HepG2 (cell line): ENCODE measurements around the gene CCDC174. TPM values are rescaled to one million over a fixed set of nuclear protein-coding genes. Genes with fewer than 3 reads are reported as not detected.

Source experiments
- ATAC-seq: fragments of 200-7000 bp; cut with Tn5 transposase; 3 replicates; pipeline ENCODE4 v1.9.1; 2020; ENCODE audit warnings: mild to moderate bottlenecking, moderate library complexity
- BruUV-seq: library from RNA; stranded (reverse); fragments of 400-500 nt; replicated peaks from 2 replicates; lab custom pipeline; 2021; lab: Mats Ljungman, UMichigan
- CTCF ChIA-PET: fragments of 300-600 bp; formaldehyde crosslinking; extraction: SDS; loops from one replicate; lab custom pipeline; 2021; ENCODE audit warnings: low total read pairs, inconsistent platforms, low intra/inter-chr PET ratio; lab: Yijun Ruan, JAX
- POLR2A ChIA-PET: fragments of 350-600 bp; sonication (Branson Sonifier 250); formaldehyde crosslinking; loops from one replicate; lab custom pipeline; 2020; ENCODE audit warnings: antibody characterized with exemption, inconsistent platforms; lab: Yijun Ruan, JAX
- DNase-seq: peaks from one replicate; pipeline ENCODE4 v3.0.0-alpha.2; 2015; ENCODE audit warnings: low spot score
- FAIRE-seq: peaks from 3 replicates; lab custom pipeline; 2011; peaks lifted over from hg19 to GRCh38; lab: Jason Lieb, UNC
- H2AFZ ChIP-seq: one replicate; pipeline ENCODE4 v1.6.1; 2011; ENCODE audit warnings: low read length, inconsistent platforms
- H3K27ac ChIP-seq: fragments of 300-600 bp; 3 replicates; pipeline ENCODE4 v1.8.0; 2011; ENCODE audit warnings: mixed run types, mild to moderate bottlenecking, mixed read lengths, low read length, inconsistent platforms; ENCODE audit not compliant: insufficient read depth; ENCODE audit errors: extremely low read length
- H3K27me3 ChIP-seq, 2 experiments: fragments of 200-600 bp in 1 of 2; 2 replicates in 1 of 2; 3 replicates in 1 of 2; pipeline versions ENCODE4 v1.6.0 to v1.8.0; 2011; ENCODE audit warnings: low read length in 2 of 2, mild to moderate bottlenecking in 2 of 2, moderate library complexity in 2 of 2, inconsistent platforms in 1 of 2; ENCODE audit not compliant: insufficient read depth in 2 of 2, control insufficient read depth in 1 of 2
- H3K36me3 ChIP-seq, 2 experiments: fragments of 200-600 bp in 1 of 2; replicated peaks in 1 of 2; 2 replicates in 1 of 2; 3 replicates in 1 of 2; pipeline versions ENCODE4 v1.5.1 to v1.8.0; 2011; ENCODE audit warnings: low read length in 2 of 2, inconsistent platforms in 1 of 2; ENCODE audit not compliant: insufficient read depth in 2 of 2, control insufficient read depth in 1 of 2
- H3K4me1 ChIP-seq: 2 replicates; pipeline ENCODE4 v1.5.1; 2012; ENCODE audit warnings: low read length, inconsistent platforms; ENCODE audit not compliant: insufficient read depth
- H3K4me2 ChIP-seq: 2 replicates; pipeline ENCODE4 v1.6.0; 2011; ENCODE audit warnings: low read depth, low read length, inconsistent platforms
- H3K4me3 ChIP-seq, 3 experiments: fragments of 200-600 bp in 1 of 3; sonication (generic), shearing (Covaris generic) in 1 of 3; replicated peaks in 1 of 3; 2 replicates each; pipeline ENCODE4 v1.5.1; 2011 to 2016; ENCODE audit warnings: low read length in 3 of 3, inconsistent platforms in 2 of 3, low read depth in 2 of 3, mild to moderate bottlenecking in 2 of 3, control low read depth in 1 of 3, mixed read lengths in 1 of 3; ENCODE audit not compliant: insufficient read depth in 1 of 3
- H3K79me2 ChIP-seq: one replicate; pipeline ENCODE4 v1.6.1; 2011; ENCODE audit warnings: low read length, inconsistent platforms; ENCODE audit not compliant: insufficient read depth
- H3K9ac ChIP-seq: 2 replicates; pipeline ENCODE4 v1.6.0; 2011; ENCODE audit warnings: mild to moderate bottlenecking, low read depth, low read length, inconsistent platforms; ENCODE audit not compliant: insufficient read depth
- H3K9me3 ChIP-seq: 2 replicates; pipeline ENCODE4 v1.5.1; 2012; ENCODE audit warnings: mild to moderate bottlenecking, low read length
- H4K20me1 ChIP-seq: 2 replicates; pipeline ENCODE4 v1.6.0; 2011; ENCODE audit warnings: inconsistent platforms, mild to moderate bottlenecking, low read length, moderate library complexity; ENCODE audit not compliant: insufficient read depth
- CHCHD3 ChIP-seq: sonication (generic); formaldehyde crosslinking; IDR thresholded peaks from 2 replicates; pipeline ENCODE4 v1.8.0; 2022; ENCODE audit warnings: mild to moderate bottlenecking, missing genetic modification reagents, moderate library complexity
- FOXO1 ChIP-seq: sonication (generic); formaldehyde crosslinking; IDR thresholded peaks from 2 replicates; pipeline ENCODE4 v1.4.0; 2020; ENCODE audit warnings: missing genetic modification reagents
- IRX3 ChIP-seq: sonication (generic); formaldehyde crosslinking; IDR thresholded peaks from 2 replicates; pipeline ENCODE4 v1.8.1; 2023; ENCODE audit warnings: mild to moderate bottlenecking, low read depth, missing genetic modification reagents, borderline replicate concordance
- KMT2A ChIP-seq: sonication (generic); formaldehyde crosslinking; IDR thresholded peaks from 2 replicates; pipeline ENCODE4 v1.4.0; 2020; ENCODE audit warnings: missing genetic modification reagents
- MIER2 ChIP-seq: IDR thresholded peaks from 2 replicates; pipeline ENCODE4 v1.6.1; 2016; ENCODE audit warnings: missing biosample characterization, missing genetic modification reagents
- MXI1 ChIP-seq: IDR thresholded peaks from 3 replicates; pipeline ENCODE4 v1.6.1; 2012; ENCODE audit warnings: low read depth, low read length, inconsistent platforms, borderline replicate concordance
- NR2F1 ChIP-seq, 2 experiments: fragments of 450-650 bp in 1 of 2; formaldehyde crosslinking in 1 of 2; IDR thresholded peaks; 2 replicates each; pipeline versions ENCODE4 v1.5.0 to v1.6.1; 2016 to 2020; ENCODE audit warnings: mild to moderate bottlenecking in 1 of 2, missing compliant biosample characterization in 1 of 2, missing genetic modification reagents in 1 of 2, moderate library complexity in 1 of 2
- ZNF232 ChIP-seq: sonication (generic); formaldehyde crosslinking; IDR thresholded peaks from 2 replicates; pipeline ENCODE4 v1.4.0; 2020; ENCODE audit warnings: missing genetic modification reagents, borderline replicate concordance
- ZNF251 ChIP-seq: sonication (generic); formaldehyde crosslinking; IDR thresholded peaks from 2 replicates; pipeline ENCODE4 v1.9.0; 2021; ENCODE audit warnings: mild to moderate bottlenecking, missing genetic modification reagents
- ZNF430 ChIP-seq: sonication (generic); formaldehyde crosslinking; IDR thresholded peaks from 2 replicates; pipeline ENCODE4 v1.9.0; 2021; ENCODE audit warnings: mild to moderate bottlenecking, missing genetic modification reagents
- ZNF75D ChIP-seq: sonication (generic); formaldehyde crosslinking; IDR thresholded peaks from 2 replicates; pipeline ENCODE4 v1.8.1; 2023; ENCODE audit warnings: missing genetic modification reagents, mild to moderate bottlenecking, borderline replicate concordance
- WGBS: methylation state at CpG from one replicate; pipeline ENCODE4 v1.1.6; 2017; ENCODE audit warnings: low lambda C conversion rate; 5-methylcytosine and 5-hydroxymethylcytosine counted together
- in situ Hi-C: cut with HindIII; loops from 2 replicates; pipeline ENCODE4 v1.10.0; 2017; ENCODE audit warnings: low pct_unique_long_range_greater_than_20kb; ENCODE audit not compliant: extremely low pct_ligation_motif_present
- intact Hi-C: fragments of 100-400 bp; cut with micrococcal nuclease; formaldehyde crosslinking; loops from one replicate; pipeline ENCODE4 v1.10.0; 2022; ENCODE audit not compliant: unreplicated experiment
- polyA plus RNA-seq, 8 experiments: library from polyadenylated mRNA; depleted of rRNA in 3 of 8; stranded (reverse) in 7 of 8; unstranded in 1 of 8; fragments of >200 nt; fragmentation: Illumina TruSeq in 4 of 8; extraction: Trizol in 4 of 8; gene quantifications; 2 replicates each; pipeline versions ENCODE4 v1.2.1 to v1.2.3, GENCODE V29; 2011 to 2016; ENCODE audit warnings: low read depth in 4 of 8, missing spikeins in 1 of 8, mixed read lengths in 1 of 8; ENCODE audit not compliant: insufficient read depth in 1 of 8
- total RNA-seq, 5 experiments: library from RNA; depleted of rRNA; stranded (reverse); fragments of >200 nt; fragmentation: Illumina TruSeq; extraction: Trizol; gene quantifications; 2 replicates each; pipeline ENCODE4 v1.2.3, GENCODE V29; 2016; ENCODE audit warnings: low read depth in 1 of 5
- TF ChIP-seq, protein P1 (sequence below): sonication (generic); formaldehyde crosslinking; IDR thresholded peaks from 2 replicates; pipeline ENCODE4 v1.5.0; 2020; ENCODE audit warnings: missing genetic modification reagents, mild to moderate bottlenecking, borderline replicate concordance
- TF ChIP-seq, protein P2 (sequence below): sonication (generic); formaldehyde crosslinking; IDR thresholded peaks from 2 replicates; pipeline ENCODE4 v1.5.0; 2020; ENCODE audit warnings: mild to moderate bottlenecking, low read depth, missing genetic modification reagents, borderline replicate concordance

Gene CCDC174
- total and polyA plus RNA-seq, 2 of the 13 experiments (the other 11 are each of a cell fraction or from before 2014, with no cell fraction given), result 5.4 to 11.0 TPM

DNA sequence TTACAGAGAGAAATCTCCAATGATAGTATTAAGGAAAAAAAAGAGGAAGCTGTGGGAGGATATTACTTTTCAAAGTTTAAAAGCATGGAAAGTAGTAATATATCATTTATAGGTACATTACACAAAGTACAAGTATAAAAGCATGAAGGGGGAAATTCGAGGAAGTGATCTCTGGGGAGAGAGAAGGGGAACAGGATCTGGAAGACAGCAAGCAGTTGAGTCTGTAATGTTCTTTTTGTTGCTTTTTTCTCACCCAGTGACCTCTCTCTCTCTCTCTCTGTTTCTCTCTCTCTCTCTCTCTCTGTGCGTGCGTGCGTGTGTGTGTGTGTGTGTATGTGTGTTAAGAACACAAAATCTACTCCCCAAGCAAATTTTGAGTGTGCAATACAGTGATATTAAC, 33.6 kb downstream of the CCDC174 start:
- DNase-seq, result no peak
- 37% methylated on average over 4 of the region's 4 CpGs for WGBS
- POLR2A ChIA-PET, result no interaction called here
- Histone ChIP-seq H3K4me2 (no peak overlapping the region), H3K9ac (no peak overlapping the region), H3K4me3 (no peak overlapping the region), H3K36me3 (no peaks in the 10 kb centered on the region), H2AFZ (no peak overlapping the region), H4K20me1 (no peaks in the 10 kb centered on the region), H3K27me3 (no peaks in the 10 kb centered on the region), H3K9me3 (0 out of 2 replicates have a peak, but pooled peaks cover 2% of the 10 kb centered on the region), H3K27ac (no peak overlapping the region), H3K4me1 (peaks cover 13% of the 10 kb centered on the region), H3K79me2 (no peaks in the 10 kb centered on the region)
- BruUV-seq, result no TSS peak
- in situ Hi-C loops (no loop called here), intact Hi-C loops (no loop called here)
- no peak for ATAC-seq
- CTCF ChIA-PET, result no interaction called here
- FAIRE-seq, result no peak
- TF ChIP-seq, protein P1, sequence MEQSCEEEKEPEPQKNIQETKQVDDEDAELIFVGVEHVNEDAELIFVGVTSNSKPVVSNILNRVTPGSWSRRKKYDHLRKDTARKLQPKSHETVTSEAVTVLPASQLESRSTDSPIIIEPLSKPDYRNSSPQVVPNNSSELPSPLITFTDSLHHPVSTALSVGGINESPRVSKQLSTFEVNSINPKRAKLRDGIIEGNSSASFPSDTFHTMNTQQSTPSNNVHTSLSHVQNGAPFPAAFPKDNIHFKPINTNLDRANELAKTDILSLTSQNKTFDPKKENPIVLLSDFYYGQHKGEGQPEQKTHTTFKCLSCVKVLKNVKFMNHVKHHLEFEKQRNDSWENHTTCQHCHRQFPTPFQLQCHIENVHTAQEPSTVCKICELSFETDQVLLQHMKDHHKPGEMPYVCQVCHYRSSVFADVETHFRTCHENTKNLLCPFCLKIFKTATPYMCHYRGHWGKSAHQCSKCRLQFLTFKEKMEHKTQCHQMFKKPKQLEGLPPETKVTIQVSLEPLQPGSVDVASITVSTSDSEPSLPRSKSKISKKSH (CRISPR knock-in tag), result no peak
- TF ChIP-seq FOXO1 (no peak), IRX3 (no peak), MIER2 (CRISPR knock-in tag) (no peak), MXI1 (no peak), NR2F1 (CRISPR knock-in tag; IDR thresholded peaks at IDR 0.05) (no peak), ZNF430 (CRISPR knock-in tag) (no peak), KMT2A (no peak), ZNF75D (CRISPR knock-in tag) (no peak), ZNF251 (CRISPR knock-in tag) (no peak), CHCHD3 (CRISPR knock-in tag) (no peak), ZNF232 (no peak)
- TF ChIP-seq, protein P2, sequence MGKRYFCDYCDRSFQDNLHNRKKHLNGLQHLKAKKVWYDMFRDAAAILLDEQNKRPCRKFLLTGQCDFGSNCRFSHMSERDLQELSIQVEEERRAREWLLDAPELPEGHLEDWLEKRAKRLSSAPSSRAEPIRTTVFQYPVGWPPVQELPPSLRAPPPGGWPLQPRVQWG (CRISPR knock-in tag), result no peak
